HEK293 (cell line): ENCODE data around the gene DNAJC5.

ENCODE experiments used
- CTCF ChIA-PET: fragments of 350-600 bp; formaldehyde crosslinking; extraction: SDS; loops from one replicate; lab custom pipeline; 2021; ENCODE audit warnings: antibody characterized with exemption; lab: Yijun Ruan, JAX
- POLR2A ChIA-PET: fragments of 300-600 bp; formaldehyde crosslinking; extraction: SDS; loops from one replicate; lab custom pipeline; 2020; ENCODE audit warnings: antibody characterized with exemption, inconsistent platforms; lab: Yijun Ruan, JAX
- H3K27ac ChIP-seq: fragments of 200-500 bp; sonication (Bioruptor generic); 2 replicates; pipeline ENCODE4 v1.5.1; 2014; ENCODE audit warnings: low read depth, low read length, control low read depth, inconsistent platforms; ENCODE audit errors: extremely low read depth
- H3K36me3 ChIP-seq, 2 experiments: fragments of 200-500 bp in 1 of 2; sonication (Bioruptor generic) in 1 of 2; 1 replicate in 1 of 2; 2 replicates in 1 of 2; pipeline ENCODE4 v1.5.1; 2014 to 2017; ENCODE audit warnings: inconsistent platforms in 2 of 2, low read length in 2 of 2; ENCODE audit not compliant: control insufficient read depth in 2 of 2, insufficient read depth in 1 of 2
- H3K4me1 ChIP-seq: fragments of 200-500 bp; sonication (Bioruptor generic); 2 replicates; pipeline ENCODE4 v1.5.1; 2014; ENCODE audit warnings: mild to moderate bottlenecking, low read length, inconsistent platforms; ENCODE audit not compliant: control insufficient read depth, insufficient read depth
- H3K4me3 ChIP-seq: 2 replicates; pipeline ENCODE4 v1.5.1; 2011; ENCODE audit warnings: low read depth, mild to moderate bottlenecking, control low read depth, low read length, moderate library complexity
- H3K9me3 ChIP-seq: fragments of 200-500 bp; sonication (Bioruptor generic); 2 replicates; pipeline ENCODE4 v1.5.1; 2014; ENCODE audit warnings: low read depth, low read length, inconsistent platforms; ENCODE audit not compliant: control insufficient read depth, insufficient read depth
- CTCF ChIP-seq: fragments of 450-650 bp; formaldehyde crosslinking; IDR thresholded peaks from 2 replicates; pipeline ENCODE4 v1.5.1; 2016; ENCODE audit warnings: missing biosample characterization, missing genetic modification characterization
- HOXD13 ChIP-seq: sonication (generic); formaldehyde crosslinking; IDR thresholded peaks from 2 replicates; pipeline ENCODE4 v1.8.0; 2022; ENCODE audit warnings: missing genetic modification reagents, borderline replicate concordance
- INSM2 ChIP-seq: fragments of 450-650 bp; formaldehyde crosslinking; IDR thresholded peaks from 2 replicates; pipeline ENCODE4 v1.5.1; 2016; ENCODE audit warnings: missing biosample characterization, missing genetic modification characterization
- KLF17 ChIP-seq: fragments of 450-650 bp; formaldehyde crosslinking; IDR thresholded peaks from 2 replicates; pipeline ENCODE4 v1.5.1; 2016; ENCODE audit warnings: missing biosample characterization, missing genetic modification characterization
- SCRT2 ChIP-seq: fragments of 450-650 bp; formaldehyde crosslinking; IDR thresholded peaks from 2 replicates; pipeline ENCODE4 v1.5.1; 2016; ENCODE audit warnings: missing biosample characterization, missing genetic modification characterization
- SP2 ChIP-seq: fragments of 450-650 bp; formaldehyde crosslinking; IDR thresholded peaks from 2 replicates; pipeline ENCODE4 v1.5.1; 2016; ENCODE audit warnings: missing biosample characterization, missing genetic modification characterization
- ZBTB20 ChIP-seq: fragments of 450-650 bp; formaldehyde crosslinking; IDR thresholded peaks from 2 replicates; pipeline ENCODE4 v1.5.1; 2016; ENCODE audit warnings: missing biosample characterization, missing genetic modification characterization
- ZFP3 ChIP-seq: fragments of 450-650 bp; formaldehyde crosslinking; IDR thresholded peaks from 2 replicates; pipeline ENCODE4 v1.5.1; 2016; ENCODE audit warnings: low read depth, missing biosample characterization, missing genetic modification characterization
- ZFP41 ChIP-seq: fragments of 450-650 bp; formaldehyde crosslinking; IDR thresholded peaks from 2 replicates; pipeline ENCODE4 v1.5.1; 2016; ENCODE audit warnings: missing biosample characterization, missing genetic modification characterization, borderline replicate concordance
- ZNF16 ChIP-seq: fragments of 450-650 bp; formaldehyde crosslinking; IDR thresholded peaks from 2 replicates; pipeline ENCODE4 v1.5.1; 2016; ENCODE audit warnings: low read depth, missing biosample characterization, missing genetic modification characterization
- ZNF175 ChIP-seq: fragments of 450-650 bp; formaldehyde crosslinking; IDR thresholded peaks from 2 replicates; pipeline ENCODE4 v1.5.1; 2016; ENCODE audit warnings: missing biosample characterization, missing genetic modification characterization
- ZNF18 ChIP-seq: fragments of 450-650 bp; formaldehyde crosslinking; IDR thresholded peaks from 2 replicates; pipeline ENCODE4 v1.5.1; 2016; ENCODE audit warnings: missing biosample characterization, missing genetic modification characterization
- ZNF221 ChIP-seq: fragments of 450-650 bp; formaldehyde crosslinking; IDR thresholded peaks from 2 replicates; pipeline ENCODE4 v1.5.1; 2017; ENCODE audit warnings: missing biosample characterization, missing genetic modification characterization, borderline replicate concordance
- ZNF335 ChIP-seq: fragments of 450-650 bp; formaldehyde crosslinking; conservative IDR thresholded peaks from 2 replicates; pipeline ENCODE4 v1.5.1; 2016; ENCODE audit warnings: missing biosample characterization, missing genetic modification characterization
- ZNF510 ChIP-seq: fragments of 450-650 bp; formaldehyde crosslinking; IDR thresholded peaks from 2 replicates; pipeline ENCODE4 v1.5.1; 2018; ENCODE audit warnings: mild to moderate bottlenecking, missing genetic modification characterization, missing biosample characterization; ENCODE audit not compliant: insufficient replicate concordance
- ZNF544 ChIP-seq: fragments of 450-650 bp; formaldehyde crosslinking; IDR thresholded peaks from 2 replicates; pipeline ENCODE4 v1.5.0; 2017; ENCODE audit warnings: missing biosample characterization, missing genetic modification characterization
- ZNF600 ChIP-seq: fragments of 450-650 bp; formaldehyde crosslinking; IDR thresholded peaks from 2 replicates; pipeline ENCODE4 v1.5.1; 2016; ENCODE audit warnings: missing biosample characterization, missing genetic modification characterization
- ZNF654 ChIP-seq: fragments of 450-650 bp; formaldehyde crosslinking; IDR thresholded peaks from 2 replicates; pipeline ENCODE4 v1.5.1; 2016; ENCODE audit warnings: low read depth, missing biosample characterization, missing genetic modification characterization
- ZSCAN30 ChIP-seq: fragments of 450-650 bp; IDR thresholded peaks from 2 replicates; pipeline ENCODE4 v1.5.1; 2018; ENCODE audit warnings: missing biosample characterization, mild to moderate bottlenecking, missing genetic modification characterization, moderate library complexity

DNAJC5 gene

GRCh38 chr20:63858393-63859165 lies 36.3 kb upstream of the DNAJC5 start (continued):
- TF ChIP-seq KLF17 = 0 out of 2 replicates have a peak, but pooled peaks have one; percentile 35

GRCh38 chr20:63859166-63859699 lies 35.7 kb upstream of the DNAJC5 start:
- no peaks in the 10 kb centered on the region for H3K9me3 ChIP-seq
- ChIA-PET CTCF (no interaction called here), POLR2A (no interaction called here)
- H3K4me1 ChIP-seq = no peaks in the 10 kb centered on the region
- H3K36me3 ChIP-seq = peaks cover 0 to 22% of the 10 kb centered on the region in 2 experiments; a peak in 1 of 3 replicates
- H3K4me3 ChIP-seq = no peak overlapping the region
- TF ChIP-seq CTCF (no peak), ZNF18 (no peak), ZFP41 (tag by site-specific recombination) (no peak), SCRT2 (tag by site-specific recombination) (peak; percentile 42), ZBTB20 (tag by site-specific recombination) (no peak)
- H3K27ac ChIP-seq = no peak overlapping the region

GRCh38 chr20:63860325-63861051 lies 34.4 kb upstream of the DNAJC5 start:
- POLR2A ChIA-PET = no interaction called here
- Histone ChIP-seq H3K27ac (no peak overlapping the region), H3K4me3 (no peak overlapping the region), H3K36me3 (peaks cover 0 to 22% of the 10 kb centered on the region in 2 experiments; a peak in 1 of 3 replicates), H3K4me1 (no peaks in the 10 kb centered on the region), H3K9me3 (no peaks in the 10 kb centered on the region)
- CTCF ChIA-PET = no interaction called here
- TF ChIP-seq SP2 (tag by site-specific recombination) (peak; percentile 35), ZNF16 (tag by site-specific recombination) (no peak)

GRCh38 chr20:63861365-63861934 lies 33.5 kb upstream of the DNAJC5 start, which contains the start of gene ABHD16B:
TSS of gene ABHD16B (plus strand) at chr20:63861498. CDS start at chr20:63861541, 43 bp downstream.
- Histone ChIP-seq H3K27ac (no peak within 1 kb of the TSS), H3K9me3 (no peaks in the 10 kb centered on the region), H3K36me3 (peaks cover 0 to 22% of the 10 kb centered on the region in 2 experiments; a peak in 2 of 3 replicates), H3K4me3 (no peak within 1 kb of the TSS), H3K4me1 (no peaks in the 10 kb centered on the region)
- ChIA-PET POLR2A (no interaction called here), CTCF (no interaction called here)
- TF ChIP-seq HOXD13 (CRISPR knock-in tag) (no peak), ZNF335 (tag by site-specific recombination) (no peak), ZNF654 (tag by site-specific recombination) (no peak), ZNF175 (tag by site-specific recombination) (no peak), ZFP3 (no peak), ZNF600 (tag by site-specific recombination) (no peak), ZNF16 (tag by site-specific recombination) (no peak), ZNF221 (no peak), ZSCAN30 (no peak), ZNF544 (tag by site-specific recombination) (no peak), ZNF510 (tag by site-specific recombination) (no peak), INSM2 (tag by site-specific recombination) (no peak)
